T-helper 2 cell (primary cell): ENCODE results near the gene TTC7B.
A peak's percentile ranks its signal among the peaks of the same experiment; 100 is the strongest.

ENCODE experiments used
- DNase-seq, 5 experiments: peaks; one replicate each; pipeline versions ENCODE4 v3.0.0 to v3.0.0-alpha.2; 2012 to 2022

Gene TTC7B

GRCh38 chr14:90503582-90503981 is 312.6 kb downstream of the TTC7B start:
- DNase-seq: no peak

GRCh38 chr14:90502760-90503159 is 313.5 kb downstream of the TTC7B start:
- no peak for DNase-seq

DNA sequence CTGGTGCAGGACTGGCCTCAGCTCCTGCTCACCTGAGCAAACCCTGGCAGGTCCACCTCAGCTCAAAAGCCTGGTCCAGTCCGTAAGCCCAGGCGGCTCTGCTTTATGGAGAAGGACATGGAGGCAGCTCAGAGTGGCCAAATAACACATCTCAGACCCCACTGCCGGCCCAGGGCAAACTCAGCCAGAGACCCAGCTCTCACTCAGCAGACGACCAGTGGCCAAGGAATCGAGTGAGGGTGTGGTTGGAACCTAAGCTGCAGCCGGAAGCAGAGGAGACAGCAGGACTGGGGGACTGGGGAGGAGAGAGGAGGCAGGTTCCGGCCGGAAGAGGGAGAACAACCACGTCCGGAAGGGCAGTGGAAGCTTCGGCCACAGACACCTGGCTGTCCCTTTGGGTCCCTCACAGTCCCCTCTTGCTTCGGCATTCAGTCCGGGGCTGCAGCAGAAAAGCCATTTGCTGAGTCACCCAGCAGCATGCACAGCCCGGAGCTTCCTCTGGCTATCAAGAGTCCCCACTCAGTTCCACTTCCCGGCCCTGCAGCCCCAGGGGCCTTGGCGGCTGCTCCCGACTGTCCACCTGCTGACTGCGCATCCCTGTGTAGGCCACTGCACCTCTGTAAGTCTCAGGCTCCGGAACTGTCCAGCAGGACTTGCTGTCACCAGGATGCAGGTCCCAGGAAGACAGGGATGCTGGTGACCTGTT is 315.4 kb downstream of the TTC7B start:
- no peak for DNase-seq

- no peak for DNase-seq
These were observed 316.1 kb downstream of the TTC7B start for GRCh38 chr14:90499908-90500664.

- no peak for DNase-seq
These were observed 317.1 kb downstream of the TTC7B start for GRCh38 chr14:90499121-90499520.

DNA sequence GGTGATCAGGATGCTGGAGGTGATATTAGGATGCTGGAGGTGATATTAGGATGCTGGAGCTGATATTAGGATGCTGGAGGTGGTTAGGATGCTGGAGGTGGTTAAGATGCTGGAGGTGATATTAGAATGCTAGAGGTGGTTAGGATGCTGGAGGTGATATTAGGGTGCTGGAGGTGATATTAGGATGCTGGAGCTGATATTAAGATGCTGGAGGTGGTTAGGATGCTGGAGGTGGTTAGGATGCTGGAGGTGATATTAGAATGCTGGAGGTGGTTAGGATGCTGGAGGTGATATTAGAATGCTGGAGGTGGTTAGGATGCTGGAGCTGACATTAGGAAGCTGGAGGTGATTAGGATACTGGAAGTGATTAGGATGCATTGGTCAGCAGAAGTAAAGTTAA is 318.0 kb downstream of the TTC7B start:
- no peak for DNase-seq

- no peak for DNase-seq
These were observed 319.9 kb downstream of the TTC7B start for GRCh38 chr14:90496379-90496778.

DNA sequence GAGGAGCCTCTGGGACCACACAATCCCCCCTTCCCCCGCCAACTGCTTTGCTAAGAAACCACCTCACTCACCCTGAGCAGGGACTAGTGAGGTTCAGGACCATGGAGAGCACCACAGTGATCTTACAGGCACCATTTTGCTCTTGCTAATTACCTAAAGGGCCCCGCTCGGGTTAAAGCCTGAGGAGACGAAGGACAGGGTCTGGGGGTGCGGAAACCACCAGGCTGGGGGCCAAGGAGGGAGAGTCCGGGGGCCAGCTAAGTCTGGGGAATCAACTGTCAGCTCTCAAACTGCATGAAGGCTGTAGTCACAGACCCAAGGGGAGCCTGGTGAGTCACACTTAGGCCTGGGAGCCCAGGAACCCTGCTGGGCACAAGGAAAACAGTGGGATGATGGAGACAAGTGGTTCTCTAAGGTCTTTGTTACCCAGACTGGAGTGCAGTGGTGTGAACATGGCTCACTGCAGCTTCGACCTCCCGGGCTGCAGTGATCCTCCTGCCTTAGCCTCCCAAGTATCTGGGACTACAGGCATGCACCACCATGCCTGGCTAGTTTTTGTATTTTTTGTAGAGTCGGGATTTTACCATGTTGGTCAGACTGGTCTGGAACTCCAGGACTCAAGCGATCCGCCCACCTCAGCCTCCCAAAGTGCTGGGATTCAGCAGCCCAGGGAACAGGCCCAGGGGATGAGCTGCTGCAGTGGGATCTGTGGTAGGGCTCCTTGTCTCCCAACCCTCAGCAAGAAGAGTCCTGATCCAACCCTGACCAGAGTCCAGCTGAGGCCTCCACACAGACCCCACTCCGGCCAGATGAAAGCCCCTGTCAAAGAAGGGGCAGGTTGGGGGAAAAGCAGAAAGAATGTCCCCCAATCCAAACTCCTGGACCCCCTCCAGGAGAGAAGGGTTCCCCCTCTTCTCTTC is 320.6 kb downstream of the TTC7B start:
- DNase-seq: peak in 2 of 5 experiments; percentile 24 to 53

- DNase-seq: no peak
These were observed 324.2 kb downstream of the TTC7B start for GRCh38 chr14:90491911-90492531.

DNA sequence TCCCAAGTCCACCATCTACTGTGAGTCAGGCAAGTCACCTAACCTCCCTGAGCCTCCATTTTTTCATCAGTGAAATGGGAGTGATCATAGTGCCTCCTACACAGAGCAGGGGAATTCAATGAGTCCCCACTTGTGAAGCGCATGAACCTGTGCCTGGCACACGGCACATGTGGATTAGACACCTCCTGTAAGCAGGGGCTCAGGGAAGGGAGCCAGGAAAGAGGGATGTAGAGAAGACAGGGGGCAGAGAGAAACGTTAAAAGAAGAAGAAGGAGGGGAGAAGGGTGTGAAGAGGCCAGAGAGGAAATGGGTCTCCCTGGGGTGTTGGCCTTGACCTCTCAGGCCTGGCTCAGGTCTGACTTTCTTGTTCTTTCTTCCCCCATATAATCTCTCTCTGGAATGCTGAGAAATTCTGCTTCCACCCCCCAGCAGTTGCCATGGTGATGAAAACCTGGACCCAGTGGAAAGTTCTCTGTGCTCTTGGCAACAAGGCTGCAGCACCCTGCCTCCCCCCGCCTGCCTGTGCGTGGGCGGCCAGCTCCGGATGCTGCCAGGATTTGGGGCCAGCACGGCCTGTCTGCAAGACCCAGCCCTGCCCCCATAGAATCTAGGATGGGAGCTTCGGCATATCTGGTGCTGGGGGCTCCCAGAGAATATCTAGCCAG is 324.9 kb downstream of the TTC7B start:
- no peak for DNase-seq

DNA sequence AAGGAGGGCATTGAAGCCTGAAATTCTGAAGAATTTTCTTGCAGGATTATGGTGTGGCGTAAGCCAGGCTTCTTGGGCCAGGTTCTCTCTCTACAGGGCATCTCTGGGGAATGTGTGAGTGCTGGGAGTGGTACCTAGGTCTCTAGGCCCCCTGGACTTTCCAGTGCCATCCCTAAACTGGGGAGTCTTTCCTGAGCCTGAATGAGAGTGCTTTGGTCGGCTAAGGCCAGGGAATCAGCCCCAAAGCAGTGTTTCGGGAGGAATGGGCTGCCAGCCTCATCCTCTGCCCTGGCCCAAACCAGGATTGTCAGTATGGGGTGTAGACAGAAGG is 325.5 kb downstream of the TTC7B start:
- no peak for DNase-seq

GRCh38 chr14:90489916-90490719 is 326.1 kb downstream of the TTC7B start:
- no peak for DNase-seq

- DNase-seq: no peak
These were observed 326.9 kb downstream of the TTC7B start for GRCh38 chr14:90489306-90489705.

DNA sequence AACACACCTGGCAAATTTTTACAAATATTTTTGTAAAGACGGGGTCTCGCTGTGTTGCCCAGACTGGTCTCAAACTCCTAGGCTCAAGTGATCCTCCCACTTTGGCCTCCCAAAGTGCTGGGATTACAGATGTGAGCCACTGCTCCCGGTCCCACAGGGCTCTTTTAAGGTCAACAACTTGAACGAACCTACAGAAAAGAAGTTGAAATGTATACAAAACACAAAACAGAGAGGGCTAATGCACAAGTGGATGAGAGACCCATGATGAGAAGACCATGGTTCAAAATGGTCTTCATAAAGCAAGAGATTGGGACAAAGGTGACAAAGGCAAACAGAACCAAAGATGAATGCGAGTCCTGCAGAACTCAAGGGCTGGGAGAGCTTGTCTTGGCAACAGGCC is 328.0 kb downstream of the TTC7B start:
- DNase-seq: no peak

GRCh38 chr14:90487462-90487861 is 328.8 kb downstream of the TTC7B start:
- DNase-seq: no peak

DNA sequence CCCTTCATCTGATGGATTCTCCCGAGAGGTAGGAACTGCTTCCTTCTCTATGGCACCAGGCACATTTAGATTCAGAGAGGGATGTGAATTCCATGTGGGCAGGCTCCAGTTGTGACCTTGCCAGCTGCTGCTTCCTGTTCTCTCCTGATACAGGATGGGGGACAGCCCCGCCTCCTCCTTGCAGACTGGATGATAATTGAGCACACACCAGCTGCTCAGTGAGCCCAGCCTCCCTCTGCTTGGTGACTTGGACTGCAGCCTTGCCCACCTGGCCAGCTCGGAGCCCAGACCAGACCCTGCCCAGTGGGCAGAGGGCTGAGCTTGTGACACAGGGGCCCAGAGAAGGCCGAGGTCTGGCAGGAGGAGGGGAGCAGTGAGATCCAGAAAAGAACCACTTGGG is 329.2 kb downstream of the TTC7B start:
- no peak for DNase-seq

DNA sequence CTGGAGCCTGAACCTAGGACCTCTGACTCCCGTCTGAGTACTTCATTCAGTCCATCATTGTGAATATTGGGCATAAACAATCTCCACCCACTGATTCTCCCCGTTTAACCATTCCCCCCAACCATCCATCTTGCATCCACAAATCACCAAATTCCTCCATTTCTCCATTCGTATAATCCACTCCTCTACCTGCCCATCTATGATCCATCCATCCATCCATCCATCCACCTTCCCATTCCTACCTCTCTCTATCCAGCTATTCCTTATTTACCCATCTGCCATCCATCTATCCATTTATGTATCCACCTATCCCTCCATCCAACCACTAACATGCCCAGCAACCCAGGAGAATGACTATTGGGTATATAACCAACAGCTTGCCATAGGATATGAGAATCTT is 331.9 kb downstream of the TTC7B start:
- DNase-seq: no peak

- peak in 2 of 5 experiments; percentile 13 to 44 for DNase-seq
These were observed 332.7 kb downstream of the TTC7B start for GRCh38 chr14:90483571-90483974.

GRCh38 chr14:90483117-90483516 is 333.1 kb downstream of the TTC7B start:
- DNase-seq: no peak

DNA sequence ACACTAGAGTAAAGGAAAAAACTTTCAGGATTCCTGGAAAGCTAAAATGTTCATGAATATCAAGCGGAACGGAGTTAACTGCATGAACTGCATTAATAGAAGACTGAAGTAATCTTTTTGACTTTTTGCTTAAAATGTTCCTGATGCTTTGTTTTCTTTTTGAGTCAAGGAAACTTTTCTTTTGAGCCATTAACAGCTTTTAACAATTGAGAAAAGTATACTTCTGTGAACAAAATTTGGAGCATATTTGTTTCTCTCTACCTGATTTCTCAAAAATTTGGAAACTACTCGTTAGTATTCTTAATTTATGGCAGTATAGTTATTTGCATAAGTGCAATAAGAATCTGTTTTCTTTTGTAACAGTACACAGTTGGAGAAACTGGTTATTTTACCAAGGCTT is 340.9 kb downstream of the TTC7B start:
- no peak for DNase-seq
